Prostate gland (tissue), 2 donors: Measurements from ENCODE around the gene SLIT3. TPM values are rescaled to one million over a fixed set of nuclear protein-coding genes. Genes with fewer than 3 reads are reported as not detected.

Experiments used
- DNase-seq: peaks from one replicate; pipeline ENCODE4 v3.0.0-alpha.2; 2019; ENCODE audit warnings: low spot score
- H3K27ac ChIP-seq, 2 donors: fragments of 200-600 bp; sonication (generic); 2 replicates each; pipeline ENCODE4 v1.5.1; 2017 to 2019
- H3K27me3 ChIP-seq: fragments of 200-600 bp; sonication (generic); replicated peaks from 2 replicates; pipeline ENCODE4 v1.5.1; 2019; ENCODE audit not compliant: insufficient read depth
- H3K36me3 ChIP-seq, 2 donors: fragments of 200-600 bp; sonication (generic); 1 replicate in 1 of 2; 2 replicates in 1 of 2; pipeline versions ENCODE4 v1.5.1 to v1.8.1; 2017 to 2019
- H3K4me1 ChIP-seq: fragments of 200-600 bp; sonication (generic); replicated peaks from 2 replicates; pipeline ENCODE4 v1.5.1; 2019
- H3K4me3 ChIP-seq, 2 donors: fragments of 200-600 bp; sonication (generic); 2 replicates each; pipeline ENCODE4 v1.5.1; 2017 to 2019
- H3K9me3 ChIP-seq: fragments of 200-600 bp; sonication (generic); 2 replicates; pipeline ENCODE4 v1.5.1; 2017
- POLR2A ChIP-seq: fragments of 450-650 bp; IDR thresholded peaks from one replicate; pipeline ENCODE4 v1.6.1; 2016; ENCODE audit warnings: antibody characterized with exemption, mild to moderate bottlenecking
- POLR2AphosphoS5 ChIP-seq: sonication (generic); formaldehyde crosslinking; IDR thresholded peaks from one replicate; pipeline ENCODE4 v1.6.1; 2017; ENCODE audit warnings: antibody characterized with exemption
- WGBS: methylation state at CpG from one replicate; pipeline ENCODE4 v1.1.5; 2018; 5-methylcytosine and 5-hydroxymethylcytosine counted together
- intact Hi-C: fragments of 100-400 bp; cut with DNase I; formaldehyde crosslinking; loops from one replicate; pipeline ENCODE4 v1.14.2; 2022
- total RNA-seq, 2 donors: library from RNA; depleted of rRNA; stranded (reverse); fragments of >200 nt; gene quantifications; one replicate each; pipeline ENCODE4 v1.1.0, GENCODE V29; 2016
- TF ChIP-seq, protein P1 (sequence below), 4 experiments: fragments of 200-600 bp in 2 of 4; fragments of 450-650 bp in 2 of 4; sonication (generic) in 2 of 4; IDR thresholded peaks; 1 replicate in 3 of 4; 2 replicates in 1 of 4; pipeline ENCODE4 v1.5.1; 2016 to 2019; ENCODE audit warnings: antibody characterized with exemption in 4 of 4, mild to moderate bottlenecking in 2 of 4, moderate library complexity in 2 of 4

Gene SLIT3
- total RNA-seq, 2 donors from 2014 or later: 8.3 TPM

DNA sequence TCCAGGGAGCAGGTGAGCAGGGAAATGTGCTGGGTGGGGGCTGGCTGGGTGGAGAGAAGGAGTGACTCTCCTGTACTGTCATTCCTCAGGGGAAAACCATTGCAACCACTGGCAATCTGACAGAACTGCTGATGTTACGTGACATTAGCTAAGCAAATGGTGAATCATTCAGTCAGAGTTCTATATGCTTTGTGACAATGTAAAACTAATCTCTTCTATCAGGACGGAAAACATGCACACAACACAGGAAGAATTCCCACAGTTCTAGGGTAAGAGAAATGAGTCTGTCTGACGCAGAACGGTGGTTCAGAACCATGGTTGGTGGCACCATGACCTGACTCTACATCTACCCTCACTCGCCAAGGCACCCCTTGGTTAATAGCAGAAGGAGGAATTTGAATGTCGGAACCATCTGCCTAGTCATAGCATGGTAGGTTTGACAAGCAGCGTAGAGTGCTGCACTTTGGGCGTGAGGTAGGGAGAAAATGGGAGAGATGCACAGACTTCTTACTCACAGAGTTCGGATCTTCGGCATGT lies 478.1 kb downstream of the SLIT3 start:
- DNase-seq: no peak
- intact Hi-C loops: no loop called here
- Histone ChIP-seq H3K27ac (no peak overlapping the region), H3K27me3 (no peaks in the 10 kb centered on the region), H3K4me1 (no peaks in the 10 kb centered on the region), H3K4me3 (no peak overlapping the region), H3K9me3 (no peaks in the 10 kb centered on the region), H3K36me3 (no peaks in the 10 kb centered on the region)
- 90% methylated on average over 10 of the region's 10 CpGs for WGBS
- TF ChIP-seq, protein P1, sequence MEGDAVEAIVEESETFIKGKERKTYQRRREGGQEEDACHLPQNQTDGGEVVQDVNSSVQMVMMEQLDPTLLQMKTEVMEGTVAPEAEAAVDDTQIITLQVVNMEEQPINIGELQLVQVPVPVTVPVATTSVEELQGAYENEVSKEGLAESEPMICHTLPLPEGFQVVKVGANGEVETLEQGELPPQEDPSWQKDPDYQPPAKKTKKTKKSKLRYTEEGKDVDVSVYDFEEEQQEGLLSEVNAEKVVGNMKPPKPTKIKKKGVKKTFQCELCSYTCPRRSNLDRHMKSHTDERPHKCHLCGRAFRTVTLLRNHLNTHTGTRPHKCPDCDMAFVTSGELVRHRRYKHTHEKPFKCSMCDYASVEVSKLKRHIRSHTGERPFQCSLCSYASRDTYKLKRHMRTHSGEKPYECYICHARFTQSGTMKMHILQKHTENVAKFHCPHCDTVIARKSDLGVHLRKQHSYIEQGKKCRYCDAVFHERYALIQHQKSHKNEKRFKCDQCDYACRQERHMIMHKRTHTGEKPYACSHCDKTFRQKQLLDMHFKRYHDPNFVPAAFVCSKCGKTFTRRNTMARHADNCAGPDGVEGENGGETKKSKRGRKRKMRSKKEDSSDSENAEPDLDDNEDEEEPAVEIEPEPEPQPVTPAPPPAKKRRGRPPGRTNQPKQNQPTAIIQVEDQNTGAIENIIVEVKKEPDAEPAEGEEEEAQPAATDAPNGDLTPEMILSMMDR (IDR thresholded peaks at IDR 0.05): no peak
- no peak for TF ChIP-seq POLR2AphosphoS5
- TF ChIP-seq POLR2A: no peak

- Histone ChIP-seq H3K9me3 (no peaks in the 10 kb centered on the region), H3K27me3 (no peaks in the 10 kb centered on the region), H3K4me3 (no peak overlapping the region), H3K27ac (no peak overlapping the region), H3K36me3 (no peaks in the 10 kb centered on the region), H3K4me1 (no peaks in the 10 kb centered on the region)
- intact Hi-C loops: no loop called here
- DNase-seq: no peak
- WGBS: 73% methylated on average over 4 of the region's 4 CpGs
- TF ChIP-seq POLR2A (no peak), POLR2AphosphoS5 (no peak)
- TF ChIP-seq, protein P1 (IDR thresholded peaks at IDR 0.05): no peak
Measured at GRCh38 chr5:168822248-168822744, 478.6 kb downstream of the SLIT3 start.

- Histone ChIP-seq H3K27ac (no peak overlapping the region), H3K36me3 (no peaks in the 10 kb centered on the region), H3K4me3 (no peak overlapping the region), H3K27me3 (no peaks in the 10 kb centered on the region), H3K9me3 (no peaks in the 10 kb centered on the region), H3K4me1 (no peaks in the 10 kb centered on the region)
- TF ChIP-seq, protein P1 (IDR thresholded peaks at IDR 0.05): no peak
- no peak for TF ChIP-seq POLR2AphosphoS5
- TF ChIP-seq POLR2A: no peak
- intact Hi-C loops: no loop called here
- no peak for DNase-seq
- 97% methylated on average over 5 of the region's 5 CpGs for WGBS
Measured at GRCh38 chr5:168820874-168821273, 480.1 kb downstream of the SLIT3 start.

DNA sequence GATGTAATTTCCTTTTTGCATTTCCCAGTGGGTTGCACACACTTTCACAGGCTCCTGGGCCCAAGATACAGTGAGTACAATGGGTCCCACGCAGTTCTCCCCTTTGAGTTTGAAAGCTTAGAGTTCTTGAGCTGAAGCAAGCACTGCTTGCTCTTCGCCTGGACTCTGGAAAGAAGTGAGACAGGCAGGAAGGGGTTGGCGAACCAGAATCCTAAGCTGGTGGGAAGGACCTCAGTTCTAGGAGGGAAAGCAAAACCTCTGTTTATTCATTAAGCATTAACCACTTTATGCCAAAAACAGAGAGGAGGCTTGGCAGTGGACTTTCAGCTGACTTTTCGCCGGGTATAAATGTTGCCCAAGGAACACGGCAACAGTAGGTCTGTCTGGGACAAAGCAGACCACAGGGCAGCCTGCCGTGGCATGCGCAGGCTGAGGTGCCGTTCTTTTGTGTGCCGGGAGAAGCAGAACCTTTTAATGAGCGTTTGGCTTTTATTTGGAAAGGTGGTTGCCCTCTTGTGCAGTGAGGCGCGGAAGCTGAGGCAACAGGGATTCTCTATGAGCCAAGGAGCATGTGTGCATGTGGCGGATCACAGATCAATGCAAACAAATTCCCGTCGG lies 481.8 kb downstream of the SLIT3 start:
- no peak for DNase-seq
- no peaks in the 10 kb centered on the region for H3K36me3 ChIP-seq
- H3K27me3 ChIP-seq: no peaks in the 10 kb centered on the region
- no peak for TF ChIP-seq POLR2A
- no peak for TF ChIP-seq POLR2AphosphoS5
- TF ChIP-seq, protein P1 (IDR thresholded peaks at IDR 0.05): no peak
- no peaks in the 10 kb centered on the region for H3K4me1 ChIP-seq
- H3K9me3 ChIP-seq: no peaks in the 10 kb centered on the region
- no peak overlapping the region for H3K27ac ChIP-seq
- intact Hi-C loops: no loop called here
- 47% methylated on average over 16 of the region's 16 CpGs for WGBS
- H3K4me3 ChIP-seq: no peak overlapping the region

DNA sequence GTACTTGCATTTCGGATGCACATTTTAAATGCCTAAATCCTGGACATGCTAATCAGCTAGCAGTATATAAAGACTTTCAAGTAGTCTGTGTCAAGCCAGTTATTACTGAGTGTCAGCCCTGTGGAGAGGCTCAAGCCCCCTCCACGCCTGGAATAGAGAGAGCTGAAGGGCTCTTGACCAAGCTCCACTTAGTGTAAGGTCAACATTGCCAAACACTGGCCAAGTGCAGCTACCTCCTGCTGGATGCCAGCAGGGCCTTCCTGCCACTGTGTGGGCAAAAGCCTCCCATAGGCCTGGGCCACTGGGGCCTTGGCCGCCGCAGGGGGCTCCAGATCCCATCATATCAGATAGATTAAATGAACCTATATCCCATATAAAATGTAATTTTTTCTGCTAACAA lies 482.4 kb downstream of the SLIT3 start:
- H3K9me3 ChIP-seq: no peaks in the 10 kb centered on the region
- WGBS: 97% methylated on average over 4 of the region's 4 CpGs
- no peak for DNase-seq
- H3K4me3 ChIP-seq: no peak overlapping the region
- TF ChIP-seq, protein P1 (IDR thresholded peaks at IDR 0.05): no peak
- H3K27me3 ChIP-seq: no peaks in the 10 kb centered on the region
- no peak overlapping the region for H3K27ac ChIP-seq
- H3K4me1 ChIP-seq: no peaks in the 10 kb centered on the region
- intact Hi-C loops: no loop called here
- no peaks in the 10 kb centered on the region for H3K36me3 ChIP-seq
